Transverse colon (tissue), 3 donors: ENCODE results near the gene ICE2.

Experiments
- POLR2A ChIP-seq: fragments of 450-650 bp; IDR thresholded peaks from one replicate; pipeline ENCODE4 v1.6.1; 2016; ENCODE audit warnings: antibody characterized with exemption, mild to moderate bottlenecking, moderate library complexity
- TF ChIP-seq, protein P1 (sequence below), 5 experiments: fragments of 200-600 bp in 3 of 5; fragments of 450-650 bp in 2 of 5; sonication (generic) in 3 of 5; IDR thresholded peaks; 1 replicate in 2 of 5; 2 replicates in 3 of 5; pipeline ENCODE4 v1.5.1; 2016 to 2017; ENCODE audit warnings: antibody characterized with exemption in 5 of 5, inconsistent platforms in 3 of 5, mild to moderate bottlenecking in 2 of 5, moderate library complexity in 1 of 5

DNA sequence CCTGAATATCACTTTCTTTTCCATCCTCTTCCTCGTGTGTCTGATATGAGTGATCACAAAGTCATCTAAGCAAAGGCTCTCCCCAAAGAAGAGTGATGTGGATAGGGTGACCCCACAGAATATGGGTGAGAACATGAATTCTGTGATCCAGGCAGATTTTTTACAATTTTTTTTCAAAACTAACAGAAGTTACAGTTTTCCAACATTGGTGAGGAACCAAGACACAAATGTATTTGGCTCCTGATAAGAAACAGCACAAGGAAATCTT lies 108.1 kb downstream of the ICE2 start:
- TF ChIP-seq, protein P1, sequence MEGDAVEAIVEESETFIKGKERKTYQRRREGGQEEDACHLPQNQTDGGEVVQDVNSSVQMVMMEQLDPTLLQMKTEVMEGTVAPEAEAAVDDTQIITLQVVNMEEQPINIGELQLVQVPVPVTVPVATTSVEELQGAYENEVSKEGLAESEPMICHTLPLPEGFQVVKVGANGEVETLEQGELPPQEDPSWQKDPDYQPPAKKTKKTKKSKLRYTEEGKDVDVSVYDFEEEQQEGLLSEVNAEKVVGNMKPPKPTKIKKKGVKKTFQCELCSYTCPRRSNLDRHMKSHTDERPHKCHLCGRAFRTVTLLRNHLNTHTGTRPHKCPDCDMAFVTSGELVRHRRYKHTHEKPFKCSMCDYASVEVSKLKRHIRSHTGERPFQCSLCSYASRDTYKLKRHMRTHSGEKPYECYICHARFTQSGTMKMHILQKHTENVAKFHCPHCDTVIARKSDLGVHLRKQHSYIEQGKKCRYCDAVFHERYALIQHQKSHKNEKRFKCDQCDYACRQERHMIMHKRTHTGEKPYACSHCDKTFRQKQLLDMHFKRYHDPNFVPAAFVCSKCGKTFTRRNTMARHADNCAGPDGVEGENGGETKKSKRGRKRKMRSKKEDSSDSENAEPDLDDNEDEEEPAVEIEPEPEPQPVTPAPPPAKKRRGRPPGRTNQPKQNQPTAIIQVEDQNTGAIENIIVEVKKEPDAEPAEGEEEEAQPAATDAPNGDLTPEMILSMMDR (IDR thresholded peaks at IDR 0.05), result no peak
- TF ChIP-seq POLR2A, result no peak
